BJ (cell line): ENCODE results near the gene POLE. TPM values are rescaled to one million over a fixed set of nuclear protein-coding genes. Genes with fewer than 3 reads are reported as not detected.

Experiments
- CTCF ChIA-PET: fragments of 350-600 bp; formaldehyde crosslinking; extraction: SDS; loops from one replicate; lab custom pipeline; 2021; ENCODE audit warnings: antibody characterized with exemption, inconsistent platforms; lab: Yijun Ruan, JAX
- POLR2A ChIA-PET: fragments of 300-600 bp; sonication (Branson Sonifier 250); formaldehyde crosslinking; extraction: SDS; loops from one replicate; lab custom pipeline; 2021; ENCODE audit warnings: antibody characterized with exemption; lab: Charles Lee
- DNase-seq: peaks from one replicate; pipeline ENCODE4 v3.0.0-alpha.2; 2011; ENCODE audit warnings: low read depth
- H3K27me3 ChIP-seq: 2 replicates; pipeline ENCODE4 v1.6.0; 2011; ENCODE audit warnings: low read length; ENCODE audit not compliant: control insufficient read depth, insufficient read depth
- H3K36me3 ChIP-seq: 2 replicates; pipeline ENCODE4 v1.5.1; 2011; ENCODE audit warnings: low read length; ENCODE audit not compliant: control insufficient read depth, insufficient read depth
- H3K4me3 ChIP-seq: 2 replicates; pipeline ENCODE4 v1.5.1; 2011; ENCODE audit warnings: low read depth, mild to moderate bottlenecking, control low read depth, low read length
- polyA plus RNA-seq: library from polyadenylated mRNA; depleted of rRNA; stranded (reverse); fragments of >200 nt; gene quantifications from 2 replicates; pipeline ENCODE4 v1.2.3, GENCODE V29; 2011
- TF ChIP-seq, protein P1 (sequence below): IDR thresholded peaks from 2 replicates; pipeline ENCODE4 v1.5.1; 2011; ENCODE audit warnings: low read depth, mild to moderate bottlenecking, control low read depth, inconsistent platforms, low read length, moderate library complexity; ENCODE audit not compliant: insufficient read depth

The POLE gene
- polyA plus RNA-seq, 1 experiment: 17.7 TPM

- H3K27me3 ChIP-seq: no peaks in the 10 kb centered on the region
- TF ChIP-seq, protein P1, sequence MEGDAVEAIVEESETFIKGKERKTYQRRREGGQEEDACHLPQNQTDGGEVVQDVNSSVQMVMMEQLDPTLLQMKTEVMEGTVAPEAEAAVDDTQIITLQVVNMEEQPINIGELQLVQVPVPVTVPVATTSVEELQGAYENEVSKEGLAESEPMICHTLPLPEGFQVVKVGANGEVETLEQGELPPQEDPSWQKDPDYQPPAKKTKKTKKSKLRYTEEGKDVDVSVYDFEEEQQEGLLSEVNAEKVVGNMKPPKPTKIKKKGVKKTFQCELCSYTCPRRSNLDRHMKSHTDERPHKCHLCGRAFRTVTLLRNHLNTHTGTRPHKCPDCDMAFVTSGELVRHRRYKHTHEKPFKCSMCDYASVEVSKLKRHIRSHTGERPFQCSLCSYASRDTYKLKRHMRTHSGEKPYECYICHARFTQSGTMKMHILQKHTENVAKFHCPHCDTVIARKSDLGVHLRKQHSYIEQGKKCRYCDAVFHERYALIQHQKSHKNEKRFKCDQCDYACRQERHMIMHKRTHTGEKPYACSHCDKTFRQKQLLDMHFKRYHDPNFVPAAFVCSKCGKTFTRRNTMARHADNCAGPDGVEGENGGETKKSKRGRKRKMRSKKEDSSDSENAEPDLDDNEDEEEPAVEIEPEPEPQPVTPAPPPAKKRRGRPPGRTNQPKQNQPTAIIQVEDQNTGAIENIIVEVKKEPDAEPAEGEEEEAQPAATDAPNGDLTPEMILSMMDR: no peak
- DNase-seq: no peak
- peaks cover 45% of the 10 kb centered on the region for H3K36me3 ChIP-seq
- CTCF ChIA-PET: interaction anchor here (0.6 to 1.4 kb wide), 2 partner anchors 9 to 10 kb away, joined by 3 to 6 read pairs; no protein-coding TSS in a partner anchor
- POLR2A ChIA-PET: no interaction called here
- H3K4me3 ChIP-seq: no peak overlapping the region
Measured at GRCh38 chr12:132734206-132734605, 47.1 kb upstream of the POLE start.

DNA sequence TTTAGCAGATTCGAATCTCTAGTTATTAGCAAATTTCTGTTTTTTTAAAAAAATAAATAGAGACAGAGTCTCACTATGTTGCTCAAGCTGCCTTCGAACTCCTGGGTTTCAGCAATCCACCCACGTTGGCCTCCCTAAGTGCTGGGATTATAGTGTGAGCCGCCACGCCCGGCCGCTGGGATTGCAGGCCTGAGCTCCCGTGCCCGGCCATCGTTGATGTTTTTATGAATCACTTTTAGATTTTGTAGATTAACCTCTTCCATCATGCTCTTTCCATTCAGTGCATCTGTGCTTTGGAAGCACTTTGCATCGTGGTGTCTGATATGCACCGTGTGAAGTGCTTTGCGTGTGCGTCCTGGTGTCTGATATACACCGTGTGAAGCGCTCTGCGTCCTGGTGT lies 44.4 kb upstream of the POLE start:
- TF ChIP-seq, protein P1: no peak
- no peak for DNase-seq
- Histone ChIP-seq H3K4me3 (no peak overlapping the region), H3K27me3 (no peaks in the 10 kb centered on the region), H3K36me3 (peaks cover 52% of the 10 kb centered on the region)
- POLR2A ChIA-PET: no interaction called here
- CTCF ChIA-PET: interaction anchor here (1.8 kb wide), 1 partner anchor 9 kb away, joined by 4 read pairs; no protein-coding TSS in a partner anchor

DNA sequence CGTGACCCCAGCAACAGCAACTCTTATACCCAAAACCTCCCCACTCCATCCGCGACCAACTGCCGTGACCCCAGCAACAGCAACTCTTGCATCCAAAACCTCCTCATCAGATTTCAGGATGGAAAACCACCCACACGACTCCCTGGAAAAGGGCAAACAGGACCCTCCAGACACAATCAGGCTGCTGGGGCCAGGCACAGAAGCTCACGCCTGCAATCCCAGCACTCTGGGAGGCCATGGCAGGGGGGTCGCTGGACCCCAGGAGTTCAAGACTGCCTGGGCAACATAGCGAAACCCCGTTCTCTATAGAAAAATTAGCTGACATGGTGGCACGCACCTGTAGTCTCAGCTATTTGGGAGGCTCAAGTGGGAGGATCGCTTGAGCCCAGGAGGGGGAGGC lies 43.2 kb upstream of the POLE start:
- ChIA-PET CTCF (interaction anchor here (1.3 kb wide), 1 partner anchor 19 kb away, joined by 3 read pairs; the partner anchor contains the start of gene PGAM5), POLR2A (no interaction called here)
- H3K36me3 ChIP-seq: peaks cover 49% of the 10 kb centered on the region

DNA sequence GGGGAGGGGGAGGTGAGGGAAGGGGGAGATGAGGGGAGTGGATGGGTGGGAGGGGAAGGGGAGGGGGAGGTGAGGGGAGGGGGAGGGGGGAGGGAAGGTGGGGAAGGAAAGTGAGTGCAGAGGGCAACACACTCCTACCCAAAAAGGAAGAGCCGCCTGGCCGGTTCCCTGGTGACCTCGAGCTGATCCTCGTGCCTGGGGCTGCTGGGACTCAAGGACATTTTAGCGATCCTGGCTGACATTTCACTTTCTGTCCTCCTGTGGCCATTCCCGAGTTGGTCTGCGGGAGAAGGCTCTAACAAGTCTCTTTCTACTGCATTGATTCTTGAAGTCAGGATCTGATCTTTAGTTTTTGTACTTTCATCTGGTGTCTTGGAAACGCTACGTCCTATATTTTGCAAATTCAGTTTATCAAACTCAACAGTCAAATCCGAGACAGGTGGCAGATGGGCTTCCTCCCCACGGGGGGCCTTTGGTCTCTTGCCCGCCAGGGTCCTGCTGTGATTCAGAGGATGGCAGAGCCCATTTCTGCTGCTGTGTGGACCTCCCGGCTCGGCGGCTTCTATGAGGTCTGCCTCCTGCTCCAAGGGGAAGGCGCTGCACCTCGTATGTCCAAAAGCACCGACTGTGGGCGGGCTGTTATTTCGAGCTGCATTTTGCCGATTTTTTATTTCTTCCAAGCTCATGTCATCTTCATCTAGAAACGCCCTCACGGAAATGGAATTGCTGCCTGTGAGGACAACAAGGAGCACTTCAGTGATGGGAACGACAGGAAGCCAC lies 42.6 kb upstream of the POLE start:
- POLR2A ChIA-PET: no interaction called here
- no peak for DNase-seq
- Histone ChIP-seq H3K27me3 (no peaks in the 10 kb centered on the region), H3K36me3 (peaks cover 48% of the 10 kb centered on the region), H3K4me3 (no peak overlapping the region)
- TF ChIP-seq, protein P1: no peak
- CTCF ChIA-PET: interaction anchor here (1.3 kb wide), 1 partner anchor 19 kb away, joined by 3 read pairs; the partner anchor contains the start of gene PGAM5

More for the DNA sequence above, 43.2 kb upstream of the POLE start:
- TF ChIP-seq, protein P1: no peak
- Histone ChIP-seq H3K4me3 (no peak overlapping the region), H3K27me3 (no peaks in the 10 kb centered on the region)
- no peak for DNase-seq

DNA sequence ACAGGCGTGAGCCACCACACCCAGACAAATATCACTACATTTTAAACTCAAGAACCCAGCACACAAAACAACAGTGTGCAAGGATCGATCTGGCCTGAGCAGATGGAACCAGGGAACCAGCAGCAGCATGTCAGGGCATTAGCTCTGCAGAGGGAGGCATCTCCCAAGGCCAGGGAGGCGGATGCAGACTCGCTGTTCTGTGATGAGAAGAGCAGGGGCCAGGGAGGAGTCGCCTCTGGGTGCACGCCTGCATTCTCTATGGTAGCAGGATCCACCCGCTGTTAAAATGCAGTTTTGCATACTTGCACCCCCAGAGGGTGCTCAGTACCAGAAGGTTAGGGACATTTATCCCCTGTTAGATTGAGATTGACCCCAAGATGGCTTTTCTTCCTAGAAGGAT lies 41.4 kb upstream of the POLE start:
- CTCF ChIA-PET: no interaction called here
- POLR2A ChIA-PET: no interaction called here
- Histone ChIP-seq H3K4me3 (no peak overlapping the region), H3K27me3 (no peaks in the 10 kb centered on the region), H3K36me3 (peaks cover 42% of the 10 kb centered on the region)
- TF ChIP-seq, protein P1: no peak
- no peak for DNase-seq
